BE2C (cell line): ENCODE data around the gene ISLR2.

Source experiments
- DNase-seq: peaks from one replicate; pipeline ENCODE4 v3.0.0-alpha.2; 2020
- H3K27me3 ChIP-seq: fragments of 250-450 bp; sonication (Bioruptor Pico); 2 replicates; pipeline ENCODE4 v1.5.1; 2020; ENCODE audit warnings: mild to moderate bottlenecking
- H3K36me3 ChIP-seq: fragments of 250-450 bp; sonication (Bioruptor Pico); 2 replicates; pipeline ENCODE4 v1.5.1; 2020; ENCODE audit warnings: mild to moderate bottlenecking
- H3K4me1 ChIP-seq: fragments of 250-450 bp; sonication (Bioruptor Pico); 2 replicates; pipeline ENCODE4 v1.5.1; 2020
- H3K4me3 ChIP-seq: 2 replicates; pipeline ENCODE4 v1.5.1; 2011; ENCODE audit warnings: low read depth, low read length
- H3K9me3 ChIP-seq: fragments of 250-450 bp; sonication (Bioruptor Pico); 2 replicates; pipeline ENCODE4 v1.5.1; 2020
- TF ChIP-seq, protein P1 (sequence below): IDR thresholded peaks from 2 replicates; pipeline ENCODE4 v1.5.1; 2012; ENCODE audit warnings: mild to moderate bottlenecking, low read depth, low read length

ISLR2 gene

DNA sequence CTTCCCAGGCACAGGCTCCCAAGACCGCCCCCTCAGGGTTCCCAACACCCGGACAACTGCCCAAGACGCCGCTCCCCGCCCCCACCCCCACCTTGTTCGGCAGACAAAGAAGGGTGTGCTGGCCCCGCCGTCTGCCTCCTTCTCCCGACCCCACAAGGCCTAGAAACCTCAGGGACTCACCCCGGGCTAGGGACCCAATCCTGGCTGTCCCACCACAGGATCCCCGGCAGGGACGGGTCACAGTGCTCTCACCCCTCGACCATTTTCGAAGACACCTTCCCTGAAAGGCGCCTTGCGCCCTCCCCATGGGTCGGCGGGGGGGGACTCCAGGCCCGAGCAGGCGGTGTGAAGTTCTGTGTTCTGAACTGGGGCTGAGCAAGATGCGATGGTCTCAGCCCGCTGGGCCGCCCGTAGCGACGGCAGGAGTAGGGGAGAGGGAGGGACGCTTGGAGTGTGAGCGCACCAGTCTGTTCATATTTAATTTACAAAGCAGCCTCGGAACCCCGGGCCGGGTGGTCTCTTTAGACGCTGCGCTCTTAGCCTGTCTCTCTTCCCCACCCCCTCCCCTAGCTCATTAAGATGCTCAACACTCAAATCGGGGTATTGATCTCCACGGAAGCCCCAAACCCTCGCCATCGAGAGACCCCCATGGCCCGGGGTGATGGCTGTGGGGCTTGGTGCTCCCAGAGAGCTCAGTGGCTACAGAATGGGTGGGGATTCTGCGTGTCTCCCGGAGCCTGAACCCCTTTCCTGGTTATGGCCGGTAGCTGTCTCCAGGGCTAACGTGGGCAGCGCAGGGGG, 1.4 kb upstream of the ISLR2 start:
- no peak for DNase-seq
- H3K27me3 ChIP-seq = no peaks in the 10 kb centered on the region
- H3K9me3 ChIP-seq = no peaks in the 10 kb centered on the region
- H3K4me3 ChIP-seq = no peak overlapping the region
- peaks cover 11% of the 10 kb centered on the region for H3K4me1 ChIP-seq
- TF ChIP-seq, protein P1, sequence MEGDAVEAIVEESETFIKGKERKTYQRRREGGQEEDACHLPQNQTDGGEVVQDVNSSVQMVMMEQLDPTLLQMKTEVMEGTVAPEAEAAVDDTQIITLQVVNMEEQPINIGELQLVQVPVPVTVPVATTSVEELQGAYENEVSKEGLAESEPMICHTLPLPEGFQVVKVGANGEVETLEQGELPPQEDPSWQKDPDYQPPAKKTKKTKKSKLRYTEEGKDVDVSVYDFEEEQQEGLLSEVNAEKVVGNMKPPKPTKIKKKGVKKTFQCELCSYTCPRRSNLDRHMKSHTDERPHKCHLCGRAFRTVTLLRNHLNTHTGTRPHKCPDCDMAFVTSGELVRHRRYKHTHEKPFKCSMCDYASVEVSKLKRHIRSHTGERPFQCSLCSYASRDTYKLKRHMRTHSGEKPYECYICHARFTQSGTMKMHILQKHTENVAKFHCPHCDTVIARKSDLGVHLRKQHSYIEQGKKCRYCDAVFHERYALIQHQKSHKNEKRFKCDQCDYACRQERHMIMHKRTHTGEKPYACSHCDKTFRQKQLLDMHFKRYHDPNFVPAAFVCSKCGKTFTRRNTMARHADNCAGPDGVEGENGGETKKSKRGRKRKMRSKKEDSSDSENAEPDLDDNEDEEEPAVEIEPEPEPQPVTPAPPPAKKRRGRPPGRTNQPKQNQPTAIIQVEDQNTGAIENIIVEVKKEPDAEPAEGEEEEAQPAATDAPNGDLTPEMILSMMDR = no peak
- no peaks in the 10 kb centered on the region for H3K36me3 ChIP-seq

DNA sequence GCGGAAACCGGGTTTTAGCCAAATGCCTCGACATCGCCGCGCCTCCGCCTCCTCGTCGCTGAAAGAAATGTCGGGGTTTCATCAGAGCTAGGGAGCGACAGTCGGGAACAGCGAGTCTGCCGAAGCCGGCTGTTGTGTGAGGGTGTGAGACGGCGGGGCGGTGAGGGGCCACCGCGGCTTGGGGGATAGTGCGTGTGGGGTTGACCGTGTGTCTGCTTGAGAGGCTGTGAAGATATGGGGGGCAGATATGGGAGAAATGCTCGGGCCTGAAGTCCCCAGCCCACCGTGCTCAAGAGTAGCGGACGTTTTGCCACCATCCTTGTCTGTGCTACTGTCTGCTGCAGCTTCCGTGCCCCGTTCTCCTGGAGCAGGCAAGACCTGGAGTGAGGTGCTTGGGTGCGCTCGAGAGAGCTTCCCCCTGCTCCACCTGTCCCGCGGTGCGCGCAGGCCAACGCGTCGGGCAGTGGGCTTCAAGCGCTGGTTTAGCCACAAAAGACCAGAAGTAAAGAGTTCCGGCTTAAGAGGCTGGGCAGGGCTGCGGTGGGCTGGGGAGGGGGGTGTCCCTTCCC, 716 bp upstream of the ISLR2 start:
- no peak for DNase-seq
- Histone ChIP-seq H3K4me1 (peaks cover 11% of the 10 kb centered on the region), H3K9me3 (no peaks in the 10 kb centered on the region), H3K27me3 (no peaks in the 10 kb centered on the region), H3K4me3 (no peak overlapping the region), H3K36me3 (no peaks in the 10 kb centered on the region)
- TF ChIP-seq, protein P1 = no peak

DNA sequence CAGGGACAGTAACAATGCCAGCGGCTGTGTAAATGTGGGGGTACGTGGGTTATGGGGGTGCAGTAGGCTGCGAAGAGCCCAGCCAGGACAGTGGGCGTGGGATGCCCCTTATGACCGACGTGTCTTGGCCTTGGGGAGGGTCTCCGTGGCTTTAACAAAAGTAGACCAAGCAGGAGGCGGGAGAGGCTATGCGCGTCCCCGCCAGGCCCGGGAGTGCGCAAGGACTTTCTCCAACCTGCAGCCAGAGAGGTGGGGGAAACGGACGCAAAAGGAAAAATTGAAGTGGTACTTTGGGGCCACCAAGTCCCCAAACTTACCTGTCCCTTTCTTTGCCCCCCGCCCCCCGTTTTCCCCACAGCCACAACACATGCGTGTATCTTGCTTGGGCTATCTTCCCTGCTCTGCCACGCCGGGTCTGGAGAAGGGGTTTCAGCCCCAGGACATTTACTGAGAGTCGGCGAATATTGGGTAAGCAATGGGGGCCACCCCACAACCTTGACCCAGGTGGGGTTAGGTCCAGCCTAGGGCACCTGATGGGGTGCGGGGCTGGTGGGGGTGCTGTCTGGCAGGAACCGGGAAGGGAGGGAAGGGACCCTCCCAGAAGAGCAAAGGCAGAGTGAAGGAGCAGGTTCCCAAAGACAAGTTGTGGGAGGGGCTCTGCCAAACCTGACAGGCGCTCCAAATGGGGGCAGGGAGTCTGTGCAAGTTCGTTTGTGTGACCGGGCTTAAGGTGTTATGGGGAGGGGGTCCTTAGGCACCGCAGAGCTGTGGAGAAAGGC, 652 bp downstream of the ISLR2 start:
- no peaks in the 10 kb centered on the region for H3K36me3 ChIP-seq
- no peak overlapping the region for H3K4me3 ChIP-seq
- H3K4me1 ChIP-seq = peaks cover 11% of the 10 kb centered on the region
- H3K9me3 ChIP-seq = no peaks in the 10 kb centered on the region
- no peaks in the 10 kb centered on the region for H3K27me3 ChIP-seq
- DNase-seq = no peak
- TF ChIP-seq, protein P1 = no peak

DNA sequence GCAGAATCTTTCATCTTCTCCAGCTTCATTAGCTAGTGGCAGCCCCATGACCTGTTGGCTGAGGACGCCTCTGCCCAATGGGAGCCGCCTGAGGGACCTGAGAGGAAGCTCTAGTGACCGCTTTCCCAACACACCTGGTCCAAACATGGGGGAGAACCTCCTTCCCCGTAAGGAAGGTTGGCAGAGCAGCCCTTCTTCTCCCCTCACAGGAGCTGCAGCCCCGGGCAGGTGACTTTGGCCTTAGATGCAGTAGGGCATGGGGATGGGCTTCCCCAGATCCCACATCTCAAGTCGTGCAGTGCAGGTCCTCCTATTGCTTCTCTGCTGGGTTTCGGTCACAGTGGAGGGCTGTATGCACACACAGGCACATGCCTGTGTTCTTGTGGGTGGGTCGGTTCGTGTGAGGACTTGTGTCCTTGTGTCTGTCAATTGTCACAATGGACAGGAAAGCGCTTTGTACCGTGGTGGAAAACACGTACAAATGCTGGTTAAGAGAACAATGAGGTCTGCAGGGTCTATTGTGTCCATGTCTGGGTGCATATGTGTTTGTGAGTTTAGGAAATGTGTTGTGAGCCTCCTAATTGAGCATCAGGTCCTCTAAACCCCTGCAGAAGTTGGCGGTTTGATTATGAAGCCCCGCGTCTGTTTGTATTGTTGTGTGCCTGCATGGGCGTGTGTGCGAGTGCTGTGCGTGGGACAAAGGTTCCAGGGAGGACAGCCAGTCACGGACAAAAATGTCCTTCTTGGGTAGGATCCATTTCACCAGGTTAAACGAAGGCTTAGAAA, 1.4 kb downstream of the ISLR2 start:
- Histone ChIP-seq H3K27me3 (no peaks in the 10 kb centered on the region), H3K9me3 (no peaks in the 10 kb centered on the region), H3K4me3 (no peak overlapping the region), H3K4me1 (peaks cover 13% of the 10 kb centered on the region), H3K36me3 (no peaks in the 10 kb centered on the region)
- no peak for DNase-seq
- TF ChIP-seq, protein P1 = no peak

DNA sequence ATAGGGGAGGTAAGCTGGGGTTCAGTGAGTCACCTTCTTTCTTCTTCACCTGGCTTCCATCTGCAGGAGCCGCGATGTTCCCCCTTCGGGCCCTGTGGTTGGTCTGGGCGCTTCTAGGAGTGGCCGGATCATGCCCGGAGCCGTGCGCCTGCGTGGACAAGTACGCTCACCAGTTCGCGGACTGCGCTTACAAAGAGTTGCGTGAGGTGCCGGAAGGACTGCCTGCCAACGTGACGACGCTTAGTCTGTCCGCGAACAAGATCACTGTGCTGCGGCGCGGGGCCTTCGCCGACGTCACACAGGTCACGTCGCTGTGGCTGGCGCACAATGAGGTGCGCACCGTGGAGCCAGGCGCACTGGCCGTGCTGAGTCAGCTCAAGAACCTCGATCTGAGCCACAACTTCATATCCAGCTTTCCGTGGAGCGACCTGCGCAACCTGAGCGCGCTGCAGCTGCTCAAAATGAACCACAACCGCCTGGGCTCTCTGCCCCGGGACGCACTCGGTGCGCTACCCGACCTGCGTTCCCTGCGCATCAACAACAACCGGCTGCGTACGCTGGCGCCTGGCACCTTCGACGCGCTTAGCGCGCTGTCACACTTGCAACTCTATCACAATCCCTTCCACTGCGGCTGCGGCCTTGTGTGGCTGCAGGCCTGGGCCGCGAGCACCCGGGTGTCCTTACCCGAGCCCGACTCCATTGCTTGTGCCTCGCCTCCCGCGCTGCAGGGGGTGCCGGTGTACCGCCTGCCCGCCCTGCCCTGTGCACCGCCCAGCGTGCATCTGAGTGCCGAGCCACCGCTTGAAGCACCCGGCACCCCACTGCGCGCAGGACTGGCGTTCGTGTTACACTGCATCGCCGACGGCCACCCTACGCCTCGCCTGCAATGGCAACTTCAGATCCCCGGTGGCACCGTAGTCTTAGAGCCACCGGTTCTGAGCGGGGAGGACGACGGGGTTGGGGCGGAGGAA, 2.6 kb downstream of the ISLR2 start:
- TF ChIP-seq, protein P1 = no peak
- Histone ChIP-seq H3K36me3 (no peaks in the 10 kb centered on the region), H3K4me3 (no peak overlapping the region), H3K27me3 (no peaks in the 10 kb centered on the region), H3K4me1 (peaks cover 18% of the 10 kb centered on the region), H3K9me3 (no peaks in the 10 kb centered on the region)
- no peak for DNase-seq
